Suppressor macrophage treated with lipopolysaccharide for 4 hours (primary cell): ENCODE results near the gene TNFRSF13B.
"Not testable (repeated sequence)": the region's sequence is repeated elsewhere in the genome, so short reads cannot be mapped to it uniquely, and the experiment has no call there.

Source experiments
- DNase-seq: peaks from one replicate; pipeline ENCODE4 v3.0.0-alpha.2; 2020

TNFRSF13B gene

GRCh38 chr17:16986391-16986790 is 14.5 kb upstream of the TNFRSF13B start:
- DNase-seq, result no peak

DNA sequence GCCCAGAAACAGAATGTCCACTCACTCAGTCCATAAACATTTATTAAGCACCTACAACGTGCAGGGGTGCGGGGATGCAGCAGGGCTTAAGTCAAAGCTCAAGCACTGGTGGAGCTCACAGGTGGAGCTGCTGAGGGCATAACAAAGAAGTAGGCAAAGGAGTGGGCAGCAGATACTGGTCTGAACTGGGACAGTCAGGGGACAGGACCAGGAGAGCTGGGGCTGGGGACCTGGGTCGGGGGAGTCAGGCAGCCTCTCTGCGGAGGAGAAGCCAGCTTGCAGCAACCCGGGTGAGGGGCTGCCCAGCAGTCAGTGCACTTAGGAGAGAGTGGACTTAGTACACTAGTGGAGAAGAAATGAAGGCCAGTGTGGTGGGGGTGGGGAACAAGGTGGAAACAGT is 10.0 kb upstream of the TNFRSF13B start:
- DNase-seq, result no peak

DNA sequence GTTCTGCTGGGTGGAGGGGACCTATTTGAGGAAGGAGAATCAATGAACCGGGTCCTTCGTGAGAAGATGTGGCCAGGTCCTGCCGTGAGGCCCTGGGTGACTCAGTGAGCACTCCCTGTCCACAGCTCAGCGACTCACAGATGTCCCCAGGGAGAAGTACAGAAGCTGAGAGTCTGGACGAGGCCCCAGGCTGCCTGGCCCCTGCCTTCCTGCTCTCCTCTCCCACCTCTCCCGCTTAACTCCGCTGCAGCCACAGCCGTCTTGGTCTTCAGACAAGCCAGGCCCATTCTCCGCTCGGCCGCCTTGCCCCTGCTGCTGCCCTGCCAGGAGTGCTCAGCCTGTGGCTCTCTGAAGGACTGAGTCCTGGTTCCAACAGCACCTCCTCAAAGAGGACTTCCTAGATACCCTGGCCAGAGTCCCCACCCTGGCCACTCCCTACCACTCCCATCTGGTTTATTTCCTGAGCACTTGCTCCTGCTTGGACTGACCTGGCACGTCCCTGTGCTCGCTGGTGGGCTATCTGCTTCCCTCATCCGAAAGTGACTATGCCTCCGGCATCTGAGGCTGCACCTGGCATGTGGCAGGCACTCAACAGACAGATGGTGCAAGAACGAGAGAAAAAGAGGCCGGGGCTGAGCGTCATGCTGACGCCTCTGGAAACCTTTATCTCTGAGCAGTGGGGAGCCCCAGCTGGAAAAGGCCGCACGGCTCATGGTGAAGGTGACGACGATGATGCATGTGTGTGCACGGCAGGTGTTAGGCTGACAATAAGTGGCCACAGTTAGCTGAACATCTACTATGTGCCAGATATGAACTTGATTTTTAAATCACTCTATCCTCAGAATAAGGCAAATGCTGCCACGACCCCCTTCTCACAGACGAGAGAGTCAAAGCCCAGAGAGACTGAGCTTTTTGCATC is 9.2 kb upstream of the TNFRSF13B start:
- no peak for DNase-seq

DNA sequence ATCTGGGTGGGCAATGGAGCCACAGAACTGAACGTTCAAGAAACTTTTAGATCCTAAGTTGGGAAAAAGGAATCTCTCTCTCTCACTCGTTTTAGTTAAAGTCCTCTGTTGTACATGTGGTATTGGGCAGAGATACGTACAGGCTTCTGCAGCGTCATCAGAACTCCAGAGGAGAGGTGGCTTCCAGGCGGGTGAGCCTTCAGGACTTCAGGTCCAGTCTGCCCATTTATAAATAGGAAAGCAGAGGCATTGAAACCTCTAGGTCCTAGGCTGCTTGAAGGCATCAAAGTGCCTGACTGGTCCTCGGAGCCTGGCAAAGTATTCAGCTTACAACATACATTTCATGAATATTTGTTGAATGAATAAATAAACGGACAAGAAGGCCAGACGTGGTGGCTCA is 8.1 kb upstream of the TNFRSF13B start:
- DNase-seq, result no peak

DNA sequence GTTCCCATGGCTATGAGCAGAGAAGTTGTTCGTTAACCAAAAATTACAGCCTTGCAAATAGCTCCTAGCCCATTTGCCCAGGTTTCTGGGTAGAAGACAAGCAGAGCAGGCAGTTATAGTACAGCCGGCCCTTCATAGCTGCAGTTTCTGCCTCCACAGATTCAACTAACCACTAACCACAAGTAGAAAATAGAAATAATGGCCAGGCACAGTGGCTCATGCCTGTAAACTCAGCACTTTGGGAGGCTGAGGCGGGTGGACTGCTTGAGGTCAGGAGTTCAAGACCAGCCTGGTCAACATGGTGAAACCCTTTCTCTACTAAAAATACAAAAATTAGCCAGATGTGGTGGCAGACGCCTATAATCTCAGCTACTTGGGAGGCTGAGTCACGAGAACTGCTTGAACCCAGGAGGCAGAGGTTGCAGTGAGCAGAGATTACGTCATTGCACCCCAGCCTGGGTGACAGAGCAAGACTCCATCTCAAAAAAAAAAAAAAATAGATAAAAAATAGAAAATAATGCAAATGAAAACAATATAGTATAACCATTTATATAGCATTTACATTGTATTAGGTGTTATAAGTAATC is 7.4 kb upstream of the TNFRSF13B start:
- DNase-seq, result not testable (repeated sequence)

DNA sequence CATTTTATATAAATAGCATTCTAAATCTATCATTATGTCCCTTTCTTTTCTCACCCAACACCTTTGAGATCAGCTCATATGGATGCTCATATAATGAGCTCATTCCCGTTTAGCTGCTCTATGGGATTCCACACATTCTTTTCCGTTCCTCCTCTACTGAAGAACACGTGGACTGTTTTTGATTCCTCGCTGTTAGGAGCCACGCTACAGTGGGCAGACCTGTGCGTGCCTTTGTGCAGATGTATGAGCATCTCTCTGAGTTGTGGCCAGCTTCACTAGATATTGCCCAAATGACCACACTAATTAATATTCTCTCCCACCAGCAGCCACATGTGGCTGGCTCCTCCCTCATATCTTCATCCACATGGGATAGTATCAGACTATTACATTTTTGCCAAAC is 6.0 kb upstream of the TNFRSF13B start:
- DNase-seq, result no peak

DNA sequence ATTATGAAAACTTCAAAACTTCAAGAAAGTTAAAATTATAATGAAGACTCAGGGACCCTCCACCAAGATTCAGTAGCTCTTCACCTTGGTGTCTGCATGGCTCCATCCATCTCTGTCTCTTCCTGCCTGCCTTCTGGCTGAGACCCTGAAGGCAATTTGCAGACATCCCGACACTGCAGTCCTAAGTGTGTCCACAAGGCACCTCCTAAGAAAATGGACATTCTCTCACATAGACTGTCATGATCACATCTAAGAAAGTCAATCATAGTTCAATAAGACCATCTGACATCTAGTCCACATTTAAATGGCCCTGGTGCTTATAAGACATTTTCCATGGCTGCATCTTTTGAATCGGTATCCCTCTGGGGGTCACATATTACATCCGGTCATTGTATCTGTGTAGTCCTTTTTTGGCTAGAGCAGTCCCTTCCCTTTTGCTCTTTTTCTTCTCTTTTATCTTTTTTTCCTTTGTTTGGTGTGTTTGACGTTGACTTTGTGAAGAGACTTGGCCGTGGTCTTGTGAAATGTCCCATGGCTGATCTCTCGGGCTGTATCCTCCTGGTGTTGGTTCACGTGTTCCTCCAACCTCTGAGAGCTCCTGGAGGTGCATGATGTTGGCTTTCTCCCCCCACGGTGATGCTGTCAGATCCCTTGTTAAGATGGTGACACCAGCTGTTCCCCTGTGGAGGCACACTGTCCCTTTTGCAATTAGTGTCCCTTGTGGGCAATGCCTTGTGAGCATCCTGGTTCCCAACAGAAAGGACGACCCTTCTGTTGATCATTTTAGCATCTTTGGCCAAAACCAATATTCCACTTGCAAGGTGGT is 5.0 kb upstream of the TNFRSF13B start:
- DNase-seq, result no peak

- no peak for DNase-seq
Measured at GRCh38 chr17:16975744-16976625, 4.1 kb upstream of the TNFRSF13B start.

DNA sequence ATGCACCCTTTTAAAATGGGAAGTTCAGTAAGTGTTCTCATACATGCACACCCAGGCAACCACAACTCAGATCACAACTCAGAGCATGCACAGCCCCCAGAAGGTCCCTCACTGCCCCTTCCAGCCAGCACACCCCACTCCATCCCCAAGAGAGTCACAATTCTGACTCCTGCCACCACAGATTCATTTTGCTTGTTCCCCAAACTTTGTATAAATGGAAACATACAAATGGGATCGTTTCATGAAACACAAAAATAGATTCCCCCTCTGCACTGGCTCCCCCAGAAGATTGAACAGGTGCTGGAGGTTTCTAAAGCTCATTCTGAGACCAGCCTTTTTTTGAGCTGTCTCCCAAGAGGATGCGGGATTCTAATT is 3.3 kb upstream of the TNFRSF13B start:
- no peak for DNase-seq

GRCh38 chr17:16974569-16975276 is 2.8 kb upstream of the TNFRSF13B start:
- DNase-seq, result no peak

DNA sequence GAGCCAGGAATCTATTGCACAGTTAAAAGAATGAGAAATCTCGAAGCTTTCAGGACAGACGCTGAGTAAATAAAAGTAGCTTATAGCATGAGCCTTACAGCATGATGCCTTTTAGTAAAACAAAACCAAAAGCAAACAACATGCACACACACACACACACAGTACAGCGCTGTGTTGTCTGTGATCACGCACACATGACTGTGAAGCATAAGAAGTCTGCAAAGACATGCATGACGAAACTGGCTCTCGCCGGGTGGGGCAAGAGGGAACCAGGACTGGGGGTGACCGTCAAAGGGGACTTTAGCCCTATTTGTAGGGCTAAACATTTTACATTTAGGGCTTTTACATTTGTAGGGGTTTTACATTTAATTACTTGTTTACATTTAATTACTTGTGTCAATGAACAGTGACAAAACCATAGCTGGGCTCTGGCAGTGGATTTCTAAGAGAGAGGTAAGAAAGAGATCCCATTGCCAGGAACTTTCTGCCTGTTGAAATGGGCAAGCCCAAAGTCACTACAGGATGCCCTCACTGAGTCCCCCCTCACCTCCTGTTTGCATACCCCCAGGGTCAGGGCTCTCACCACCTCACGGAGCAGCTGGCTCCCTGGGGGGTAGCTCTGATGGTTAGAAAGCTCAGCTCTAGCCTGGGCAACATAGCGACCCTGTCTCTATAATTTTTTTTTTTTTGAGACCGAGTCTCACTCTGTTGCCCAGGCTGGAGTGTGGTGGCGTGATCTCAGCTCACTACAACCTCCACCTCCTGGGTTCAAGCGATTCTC is 2.0 kb upstream of the TNFRSF13B start:
- DNase-seq, result peak; percentile 29

- not testable (repeated sequence) for DNase-seq
Measured at GRCh38 chr17:16973043-16973442, 1.1 kb upstream of the TNFRSF13B start.

DNA sequence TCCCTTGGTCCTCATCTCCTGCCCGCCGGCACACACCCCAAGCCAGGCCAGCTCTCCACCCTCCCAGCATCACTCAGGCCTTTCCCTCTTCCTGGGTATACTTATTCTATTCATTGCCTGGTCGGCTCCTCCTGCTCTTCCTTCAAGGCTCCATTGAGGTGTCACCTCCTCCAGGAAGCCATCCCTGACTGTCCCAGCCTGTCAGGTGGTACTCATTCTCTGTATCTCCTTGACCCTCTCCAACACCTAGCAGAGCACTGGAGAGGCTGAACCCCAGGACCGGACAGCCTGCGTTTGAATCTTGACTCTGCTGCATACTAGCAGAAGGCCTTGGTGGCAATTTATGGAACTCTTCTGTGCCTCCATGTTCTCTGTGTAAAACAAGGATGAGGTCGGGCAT is 428 bp upstream of the TNFRSF13B start:
- DNase-seq, result no peak

DNA sequence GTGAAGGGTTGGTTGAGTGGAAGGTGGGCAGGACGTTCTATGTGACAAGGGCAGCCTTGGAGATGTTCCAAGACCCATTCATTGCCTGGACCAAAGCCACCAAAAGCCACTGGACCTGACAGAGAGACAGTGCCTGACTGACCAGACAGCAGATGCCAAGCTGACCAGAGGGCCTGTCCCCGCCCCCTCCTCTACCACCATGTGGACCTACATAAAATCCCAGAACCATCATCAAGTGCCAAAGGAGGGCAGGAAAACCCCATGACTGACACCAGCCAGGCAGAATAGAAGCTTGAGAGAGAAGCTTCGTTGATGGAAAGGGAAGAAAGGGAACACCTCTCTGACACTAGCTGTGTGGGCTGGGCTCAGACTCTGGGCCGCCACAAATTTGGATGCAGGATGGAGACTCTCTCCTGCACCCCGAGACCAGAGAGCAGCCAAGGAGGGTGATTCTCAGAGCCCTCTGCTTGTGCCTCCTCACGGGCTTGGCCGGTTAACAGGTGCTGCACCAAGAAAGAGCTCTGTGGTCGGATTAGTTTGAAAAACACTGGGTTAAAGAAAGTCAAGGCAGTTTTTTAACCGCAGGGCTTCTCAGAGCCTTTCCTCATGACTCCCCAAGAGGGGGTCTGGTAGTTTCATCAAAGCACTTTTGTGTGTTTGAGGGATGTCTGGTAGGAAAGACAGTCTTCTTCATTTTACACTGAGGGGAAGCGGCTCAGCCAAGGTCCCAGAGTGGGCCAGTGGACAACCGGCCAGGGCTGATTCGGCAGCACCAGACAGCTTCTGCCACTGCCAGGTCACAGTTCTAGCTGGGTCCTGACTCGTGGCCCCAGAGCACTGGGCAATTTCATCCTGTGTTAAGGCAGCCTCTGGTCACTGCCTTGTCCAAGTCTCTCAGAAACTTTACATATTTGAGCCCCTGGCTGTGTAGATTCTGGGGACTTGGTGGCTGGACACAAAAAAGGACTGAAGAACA is 1.7 kb downstream of the TNFRSF13B start:
- no peak for DNase-seq

- DNase-seq, result no peak
Measured at GRCh38 chr17:16968786-16969185, 3.1 kb downstream of the TNFRSF13B start.

- no peak for DNase-seq
Measured at GRCh38 chr17:16962804-16963203, 9.1 kb downstream of the TNFRSF13B start.

- no peak for DNase-seq
Measured at GRCh38 chr17:16961792-16962191, 10.1 kb downstream of the TNFRSF13B start.

DNA sequence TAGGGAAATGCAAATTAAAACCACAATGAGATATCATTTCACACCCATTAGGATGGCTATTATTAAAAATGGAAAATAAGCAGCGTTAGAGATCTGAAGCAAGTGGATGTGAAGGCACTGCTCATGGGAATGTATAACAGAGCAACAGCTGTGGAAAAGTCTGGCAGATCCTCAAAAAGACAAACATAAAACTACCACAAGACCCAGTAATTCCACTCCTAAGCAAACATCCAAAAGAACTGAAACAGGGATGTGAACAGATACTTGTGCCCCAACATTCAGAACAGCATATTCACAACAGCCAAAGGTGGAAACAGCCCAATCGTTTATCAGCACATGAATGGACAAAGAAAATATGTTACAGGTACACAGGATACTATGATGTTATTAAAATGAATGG is 10.9 kb downstream of the TNFRSF13B start:
- DNase-seq, result not testable (repeated sequence)

- DNase-seq, result not testable (repeated sequence)
Measured at GRCh38 chr17:16955011-16955410, 16.9 kb downstream of the TNFRSF13B start.

DNA sequence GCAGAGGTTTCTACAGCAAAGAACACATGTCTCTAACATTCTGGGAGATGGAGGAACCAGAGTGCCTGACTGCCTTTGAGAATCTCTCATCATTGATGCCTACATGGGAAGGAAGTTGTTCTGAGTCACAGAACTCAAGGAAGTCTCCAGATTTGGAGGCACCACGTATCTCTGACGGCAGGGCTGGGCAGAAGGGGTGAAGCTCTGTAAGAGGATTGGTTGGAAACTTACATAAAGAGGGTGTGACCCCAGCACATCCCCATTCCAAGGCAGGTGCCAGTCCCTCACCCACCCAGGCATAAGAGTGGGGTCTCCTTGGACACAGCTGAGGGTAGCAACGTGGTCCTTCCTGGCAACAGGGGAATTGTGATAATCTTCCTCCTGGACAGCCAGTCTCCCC is 17.4 kb downstream of the TNFRSF13B start:
- DNase-seq, result peak; percentile 8
